Calu3 (cell line): ENCODE measurements around the gene WHAMM. TPM values are rescaled to one million over a fixed set of nuclear protein-coding genes. Genes with fewer than 3 reads are reported as not detected.

ENCODE experiments used
- BruUV-seq: library from RNA; stranded (reverse); fragments of 400-500 nt; replicated peaks from 2 replicates; lab custom pipeline; 2021; lab: Mats Ljungman, UMichigan
- CTCF ChIA-PET: fragments of 300-600 bp; sonication (Branson Sonifier 250); formaldehyde crosslinking; loops from one replicate; lab custom pipeline; 2022; ENCODE audit warnings: antibody characterized with exemption; lab: Charles Lee
- DNase-seq: peaks from one replicate; pipeline ENCODE4 v3.0.0; 2022
- H3K27ac Mint-ChIP-seq: one replicate; pipeline ENCODE4 v1.8.0; 2022; ENCODE audit warnings: mixed read lengths; ENCODE audit not compliant: unreplicated experiment
- H3K27me3 Mint-ChIP-seq: one replicate; pipeline ENCODE4 v1.8.0; 2022; ENCODE audit warnings: mixed read lengths; ENCODE audit not compliant: unreplicated experiment
- H3K36me3 Mint-ChIP-seq: one replicate; pipeline ENCODE4 v1.8.0; 2022; ENCODE audit warnings: mild to moderate bottlenecking, moderate library complexity, mixed read lengths; ENCODE audit not compliant: insufficient read depth, unreplicated experiment
- H3K4me1 Mint-ChIP-seq: one replicate; pipeline ENCODE4 v1.8.0; 2022; ENCODE audit warnings: mild to moderate bottlenecking, low read depth, mixed read lengths; ENCODE audit not compliant: unreplicated experiment
- H3K4me3 Mint-ChIP-seq: one replicate; pipeline ENCODE4 v1.8.0; 2022; ENCODE audit warnings: mild to moderate bottlenecking, low read depth, moderate library complexity, mixed read lengths; ENCODE audit not compliant: unreplicated experiment
- H3K9me3 Mint-ChIP-seq: one replicate; pipeline ENCODE4 v1.8.0; 2022; ENCODE audit warnings: low read depth, mixed read lengths; ENCODE audit not compliant: unreplicated experiment
- CTCF ChIP-seq: fragments of 200-600 bp; IDR thresholded peaks from one replicate; pipeline ENCODE4 v1.8.0; 2022; ENCODE audit warnings: antibody characterized with exemption; ENCODE audit not compliant: unreplicated experiment
- intact Hi-C: fragments of 100-400 bp; cut with micrococcal nuclease; formaldehyde crosslinking; loops from one replicate; pipeline ENCODE4 v1.10.0; 2022; ENCODE audit not compliant: unreplicated experiment
- total RNA-seq: library from RNA; stranded (reverse); gene quantifications from 2 replicates; pipeline ENCODE4 v1.2.3, GENCODE V29; 2022

WHAMM gene
- total RNA-seq, 1 experiment from 2014 or later = 12.1 TPM

- no peak for DNase-seq
- intact Hi-C loops = no loop called here
- TF ChIP-seq CTCF = no peak
- Mint-ChIP-seq H3K4me1 (no peaks in the 10 kb centered on the region), H3K36me3 (no peaks in the 10 kb centered on the region), H3K27ac (no peak overlapping the region), H3K9me3 (no peaks in the 10 kb centered on the region), H3K27me3 (peaks cover 12% of the 10 kb centered on the region), H3K4me3 (no peak overlapping the region)
- BruUV-seq = no TSS peak
- CTCF ChIA-PET = no interaction called here
Observed at GRCh38 chr15:82778755-82779154, 30.7 kb upstream of the WHAMM start.

GRCh38 chr15:82781349-82781748 lies 28.1 kb upstream of the WHAMM start:
- Mint-ChIP-seq H3K4me3 (no peak overlapping the region), H3K4me1 (no peaks in the 10 kb centered on the region), H3K9me3 (no peaks in the 10 kb centered on the region), H3K27ac (no peak overlapping the region), H3K27me3 (peaks cover 17% of the 10 kb centered on the region), H3K36me3 (no peaks in the 10 kb centered on the region)
- intact Hi-C loops = no loop called here
- CTCF ChIA-PET = no interaction called here
- TF ChIP-seq CTCF = no peak
- DNase-seq = no peak
- BruUV-seq = no TSS peak

- Mint-ChIP-seq H3K27me3 (peaks cover 18% of the 10 kb centered on the region), H3K27ac (no peak overlapping the region), H3K9me3 (no peaks in the 10 kb centered on the region), H3K36me3 (no peaks in the 10 kb centered on the region), H3K4me1 (no peaks in the 10 kb centered on the region), H3K4me3 (no peak overlapping the region)
- no peak for TF ChIP-seq CTCF
- CTCF ChIA-PET = interaction anchor here (0.6 kb wide), 1 partner anchor 296 kb away, joined by 3 read pairs; no protein-coding TSS in a partner anchor
- no TSS peak for BruUV-seq
- intact Hi-C loops = no loop called here
- DNase-seq = no peak
Observed at GRCh38 chr15:82788496-82788895, 20.9 kb upstream of the WHAMM start.

- Mint-ChIP-seq H3K36me3 (no peaks in the 10 kb centered on the region), H3K4me3 (no peak overlapping the region), H3K4me1 (no peaks in the 10 kb centered on the region), H3K27ac (no peak overlapping the region), H3K27me3 (peaks cover 10% of the 10 kb centered on the region), H3K9me3 (peaks cover 4% of the 10 kb centered on the region)
- CTCF ChIA-PET = no interaction called here
- intact Hi-C loops = no loop called here
- no TSS peak for BruUV-seq
- TF ChIP-seq CTCF = no peak
- DNase-seq = no peak
Observed at GRCh38 chr15:82789491-82789890, 19.9 kb upstream of the WHAMM start.
